Activated naive CD8-positive, alpha-beta T cell treated with anti-CD3 and anti-CD28 coated beads for 36 hours (primary cell): Measurements from ENCODE around the gene GIT2. TPM values are rescaled to one million over a fixed set of nuclear protein-coding genes. Genes with fewer than 3 reads are reported as not detected.

ENCODE experiments used
- DNase-seq: peaks from one replicate; pipeline ENCODE4 v3.0.0; 2021
- H3K27ac Mint-ChIP-seq: one replicate; pipeline ENCODE4 v1.8.0; 2022; ENCODE audit warnings: mild to moderate bottlenecking, moderate library complexity, mixed read lengths
- H3K27me3 Mint-ChIP-seq: one replicate; pipeline ENCODE4 v1.8.0; 2022; ENCODE audit warnings: mild to moderate bottlenecking, mixed read lengths
- H3K36me3 Mint-ChIP-seq: one replicate; pipeline ENCODE4 v1.8.0; 2021; ENCODE audit warnings: mild to moderate bottlenecking, mixed read lengths
- H3K4me1 Mint-ChIP-seq: one replicate; pipeline ENCODE4 v1.8.0; 2021; ENCODE audit warnings: mixed read lengths
- H3K4me3 Mint-ChIP-seq: one replicate; pipeline ENCODE4 v1.8.0; 2022; ENCODE audit warnings: mild to moderate bottlenecking, moderate library complexity, mixed read lengths
- H3K9me3 Mint-ChIP-seq: one replicate; pipeline ENCODE4 v1.8.0; 2022; ENCODE audit warnings: mixed read lengths
- total RNA-seq, 2 experiments: library from RNA; stranded (reverse); gene quantifications; one replicate each; pipeline ENCODE4 v1.2.3, GENCODE V29; 2021

The GIT2 gene
- total RNA-seq, 2 experiments from 2014 or later, result 50.6 to 51.0 TPM

- peak overlapping the region; percentile 42 for H3K27ac Mint-ChIP-seq
- no peaks in the 10 kb centered on the region for H3K27me3 Mint-ChIP-seq
- H3K36me3 Mint-ChIP-seq, result peaks cover 31% of the 10 kb centered on the region
- DNase-seq, result no peak
- no peaks in the 10 kb centered on the region for H3K9me3 Mint-ChIP-seq
- H3K4me1 Mint-ChIP-seq, result peaks cover 34% of the 10 kb centered on the region
- no peak overlapping the region for H3K4me3 Mint-ChIP-seq
Measured at GRCh38 chr12:109950625-109951024, 45.5 kb downstream of the GIT2 start.

GRCh38 chr12:109949089-109949488 lies 47.1 kb downstream of the GIT2 start:
- H3K27ac Mint-ChIP-seq, result no peak overlapping the region
- H3K27me3 Mint-ChIP-seq, result no peaks in the 10 kb centered on the region
- peaks cover 34% of the 10 kb centered on the region for H3K4me1 Mint-ChIP-seq
- H3K9me3 Mint-ChIP-seq, result no peaks in the 10 kb centered on the region
- no peak for DNase-seq
- no peak overlapping the region for H3K4me3 Mint-ChIP-seq
- peaks cover 30% of the 10 kb centered on the region for H3K36me3 Mint-ChIP-seq

- H3K27ac Mint-ChIP-seq, result peak overlapping the region; percentile 61
- DNase-seq, result no peak
- H3K4me1 Mint-ChIP-seq, result peaks cover 34% of the 10 kb centered on the region
- H3K9me3 Mint-ChIP-seq, result no peaks in the 10 kb centered on the region
- peaks cover 30% of the 10 kb centered on the region for H3K36me3 Mint-ChIP-seq
- H3K27me3 Mint-ChIP-seq, result no peaks in the 10 kb centered on the region
- H3K4me3 Mint-ChIP-seq, result no peak overlapping the region
Measured at GRCh38 chr12:109948368-109948767, 47.8 kb downstream of the GIT2 start.

- H3K4me3 Mint-ChIP-seq, result no peak overlapping the region
- no peaks in the 10 kb centered on the region for H3K27me3 Mint-ChIP-seq
- H3K9me3 Mint-ChIP-seq, result no peaks in the 10 kb centered on the region
- H3K27ac Mint-ChIP-seq, result peak overlapping the region; percentile 71
- H3K4me1 Mint-ChIP-seq, result peaks cover 29% of the 10 kb centered on the region
- H3K36me3 Mint-ChIP-seq, result peaks cover 28% of the 10 kb centered on the region
- no peak for DNase-seq
Measured at GRCh38 chr12:109947521-109947920, 48.6 kb downstream of the GIT2 start.

GRCh38 chr12:109946913-109947312 lies 49.3 kb downstream of the GIT2 start:
- peak overlapping the region; percentile 81 for H3K27ac Mint-ChIP-seq
- no peak for DNase-seq
- H3K27me3 Mint-ChIP-seq, result no peaks in the 10 kb centered on the region
- no peak overlapping the region for H3K4me3 Mint-ChIP-seq
- H3K36me3 Mint-ChIP-seq, result peaks cover 22% of the 10 kb centered on the region
- peaks cover 24% of the 10 kb centered on the region for H3K4me1 Mint-ChIP-seq
- H3K9me3 Mint-ChIP-seq, result no peaks in the 10 kb centered on the region

GRCh38 chr12:109946505-109946904 lies 49.7 kb downstream of the GIT2 start:
- Mint-ChIP-seq H3K27me3 (no peaks in the 10 kb centered on the region), H3K4me3 (no peak overlapping the region), H3K9me3 (no peaks in the 10 kb centered on the region), H3K36me3 (peaks cover 19% of the 10 kb centered on the region), H3K4me1 (peaks cover 24% of the 10 kb centered on the region), H3K27ac (peak overlapping the region; percentile 81)
- no peak for DNase-seq

- peaks cover 23% of the 10 kb centered on the region for H3K4me1 Mint-ChIP-seq
- no peaks in the 10 kb centered on the region for H3K27me3 Mint-ChIP-seq
- no peak overlapping the region for H3K4me3 Mint-ChIP-seq
- H3K27ac Mint-ChIP-seq, result no peak overlapping the region
- no peaks in the 10 kb centered on the region for H3K9me3 Mint-ChIP-seq
- no peak for DNase-seq
- H3K36me3 Mint-ChIP-seq, result peaks cover 19% of the 10 kb centered on the region
Measured at GRCh38 chr12:109944561-109945359, 51.4 kb downstream of the GIT2 start.

- Mint-ChIP-seq H3K4me3 (no peak overlapping the region), H3K27me3 (no peaks in the 10 kb centered on the region), H3K9me3 (no peaks in the 10 kb centered on the region), H3K36me3 (peaks cover 22% of the 10 kb centered on the region), H3K27ac (no peak overlapping the region), H3K4me1 (peaks cover 21% of the 10 kb centered on the region)
- no peak for DNase-seq
Measured at GRCh38 chr12:109943811-109944210, 52.4 kb downstream of the GIT2 start.

- no peaks in the 10 kb centered on the region for H3K4me1 Mint-ChIP-seq
- H3K4me3 Mint-ChIP-seq, result no peak overlapping the region
- DNase-seq, result no peak
- H3K36me3 Mint-ChIP-seq, result peaks cover 8% of the 10 kb centered on the region
- no peaks in the 10 kb centered on the region for H3K9me3 Mint-ChIP-seq
- H3K27ac Mint-ChIP-seq, result no peak overlapping the region
- H3K27me3 Mint-ChIP-seq, result no peaks in the 10 kb centered on the region
Measured at GRCh38 chr12:109940339-109940923, 55.7 kb downstream of the GIT2 start.

GRCh38 chr12:109939504-109939903 lies 56.7 kb downstream of the GIT2 start:
- Mint-ChIP-seq H3K4me3 (no peak overlapping the region), H3K9me3 (no peaks in the 10 kb centered on the region), H3K4me1 (no peaks in the 10 kb centered on the region), H3K27me3 (no peaks in the 10 kb centered on the region), H3K36me3 (peaks cover 9% of the 10 kb centered on the region), H3K27ac (no peak overlapping the region)
- DNase-seq, result no peak

- no peak for DNase-seq
- Mint-ChIP-seq H3K9me3 (no peaks in the 10 kb centered on the region), H3K27ac (no peak overlapping the region), H3K36me3 (peaks cover 12% of the 10 kb centered on the region), H3K4me1 (no peaks in the 10 kb centered on the region), H3K27me3 (no peaks in the 10 kb centered on the region), H3K4me3 (no peak overlapping the region)
Measured at GRCh38 chr12:109938947-109939346, 57.2 kb downstream of the GIT2 start.

- H3K27ac Mint-ChIP-seq, result no peak overlapping the region
- no peaks in the 10 kb centered on the region for H3K4me1 Mint-ChIP-seq
- H3K9me3 Mint-ChIP-seq, result no peaks in the 10 kb centered on the region
- DNase-seq, result no peak
- no peak overlapping the region for H3K4me3 Mint-ChIP-seq
- H3K36me3 Mint-ChIP-seq, result peaks cover 15% of the 10 kb centered on the region
- no peaks in the 10 kb centered on the region for H3K27me3 Mint-ChIP-seq
Measured at GRCh38 chr12:109937371-109937770, 58.8 kb downstream of the GIT2 start.

GRCh38 chr12:109934026-109934425 lies 62.1 kb downstream of the GIT2 start:
- Mint-ChIP-seq H3K9me3 (no peaks in the 10 kb centered on the region), H3K27ac (peak overlapping the region; percentile 5), H3K36me3 (peaks cover 11% of the 10 kb centered on the region), H3K4me3 (no peak overlapping the region), H3K27me3 (no peaks in the 10 kb centered on the region), H3K4me1 (no peaks in the 10 kb centered on the region)
- no peak for DNase-seq

- no peaks in the 10 kb centered on the region for H3K4me1 Mint-ChIP-seq
- H3K9me3 Mint-ChIP-seq, result no peaks in the 10 kb centered on the region
- peaks cover 10% of the 10 kb centered on the region for H3K36me3 Mint-ChIP-seq
- no peaks in the 10 kb centered on the region for H3K27me3 Mint-ChIP-seq
- no peak for DNase-seq
- H3K27ac Mint-ChIP-seq, result no peak overlapping the region
- H3K4me3 Mint-ChIP-seq, result no peak overlapping the region
Measured at GRCh38 chr12:109932878-109933503, 63.2 kb downstream of the GIT2 start.

- H3K4me1 Mint-ChIP-seq, result no peaks in the 10 kb centered on the region
- DNase-seq, result no peak
- H3K9me3 Mint-ChIP-seq, result no peaks in the 10 kb centered on the region
- no peaks in the 10 kb centered on the region for H3K27me3 Mint-ChIP-seq
- H3K36me3 Mint-ChIP-seq, result peaks cover 14% of the 10 kb centered on the region
- no peak overlapping the region for H3K4me3 Mint-ChIP-seq
- no peak overlapping the region for H3K27ac Mint-ChIP-seq
Measured at GRCh38 chr12:109931143-109931542, 65.0 kb downstream of the GIT2 start.
